Upper lobe of left lung (tissue), 4 donors: Measurements from ENCODE around the gene SH2D4B.

ENCODE experiments used
- CTCF ChIP-seq, 6 experiments: fragments of 450-650 bp in 4 of 6; fragments of 200-600 bp in 2 of 6; sonication (generic) in 2 of 6; IDR thresholded peaks; one replicate each; pipeline ENCODE4 v1.5.1; 2016 to 2019; ENCODE audit warnings: antibody characterized with exemption in 6 of 6
- EP300 ChIP-seq, 4 donors: sonication (generic); formaldehyde crosslinking; IDR thresholded peaks; one replicate each; pipeline ENCODE4 v1.5.1; 2017; ENCODE audit warnings: antibody characterized with exemption in 4 of 4, control low read depth in 2 of 4
- POLR2A ChIP-seq, 4 donors: fragments of 450-650 bp; IDR thresholded peaks; one replicate each; pipeline ENCODE4 v1.5.1; 2016 to 2017; ENCODE audit warnings: antibody characterized with exemption in 4 of 4, mild to moderate bottlenecking in 2 of 4
- POLR2AphosphoS5 ChIP-seq, 2 donors: sonication (generic); formaldehyde crosslinking; IDR thresholded peaks; one replicate each; pipeline ENCODE4 v1.5.1; 2017; ENCODE audit warnings: antibody characterized with exemption in 2 of 2

GRCh38 chr10:80538481-80539185 is 931 bp downstream of the SH2D4B start:
- TF ChIP-seq EP300 (IDR thresholded peaks at IDR 0.05): no peak
- no peak for TF ChIP-seq CTCF (IDR thresholded peaks at IDR 0.05)
- no peak for TF ChIP-seq POLR2A (IDR thresholded peaks at IDR 0.05)
- TF ChIP-seq POLR2AphosphoS5 (IDR thresholded peaks at IDR 0.05): no peak
